CD4-positive, alpha-beta T cell treated with Interleukin-12 subunit alpha and Interleukin-12 subunit beta, for 1 hour (primary cell): Measurements from ENCODE around the gene GAN.

Experiments
- DNase-seq: peaks from one replicate; pipeline ENCODE4 v3.0.0-alpha.2; 2020

The GAN gene

GRCh38 chr16:81314603-81315270 lies at the start of gene GAN:
GAN (plus strand) TSS chr16:81314962; CDS start chr16:81315114, 152 bp downstream.
- DNase-seq = peak; percentile 94

- DNase-seq = no peak
These were observed 49.7 kb upstream of the GAN start for GRCh38 chr16:81265052-81265451.

- no peak for DNase-seq
These were observed 48.9 kb upstream of the GAN start for GRCh38 chr16:81265658-81266451.

- DNase-seq = no peak
These were observed 48.1 kb upstream of the GAN start for GRCh38 chr16:81266680-81267095.

- no peak for DNase-seq
These were observed 46.3 kb upstream of the GAN start for GRCh38 chr16:81268509-81268908.

GRCh38 chr16:81273223-81273950 lies 41.4 kb upstream of the GAN start:
- no peak for DNase-seq

GRCh38 chr16:81275064-81275532 lies 39.7 kb upstream of the GAN start:
- DNase-seq = no peak

GRCh38 chr16:81275795-81276194 lies 39.0 kb upstream of the GAN start:
- DNase-seq = no peak

- no peak for DNase-seq
These were observed 38.4 kb upstream of the GAN start for GRCh38 chr16:81276323-81276722.

- no peak for DNase-seq
These were observed 37.2 kb upstream of the GAN start for GRCh38 chr16:81277541-81278080.

GRCh38 chr16:81278526-81278925 lies 36.2 kb upstream of the GAN start:
- no peak for DNase-seq

GRCh38 chr16:81279392-81279791 lies 35.4 kb upstream of the GAN start:
- no peak for DNase-seq

GRCh38 chr16:81280393-81280792 lies 34.4 kb upstream of the GAN start:
- no peak for DNase-seq

GRCh38 chr16:81283044-81283443 lies 31.7 kb upstream of the GAN start:
- no peak for DNase-seq

GRCh38 chr16:81284995-81285600 lies 29.7 kb upstream of the GAN start:
- no peak for DNase-seq

GRCh38 chr16:81286190-81286589 lies 28.6 kb upstream of the GAN start:
- DNase-seq = no peak

GRCh38 chr16:81291117-81291516 lies 23.6 kb upstream of the GAN start:
- DNase-seq = no peak

GRCh38 chr16:81292936-81293335 lies 21.8 kb upstream of the GAN start:
- no peak for DNase-seq

- no peak for DNase-seq
These were observed 20.6 kb upstream of the GAN start for GRCh38 chr16:81293909-81294802.

GRCh38 chr16:81296631-81297030 lies 18.1 kb upstream of the GAN start:
- no peak for DNase-seq

- DNase-seq = no peak
These were observed 7.0 kb upstream of the GAN start for GRCh38 chr16:81307770-81308169.
